Sigmoid colon (tissue), 7 donors: ENCODE measurements around the gene PCBP3. TPM values are rescaled to one million over a fixed set of nuclear protein-coding genes. Genes with fewer than 3 reads are reported as not detected.
"Not testable (repeated sequence)": the region's sequence is repeated elsewhere in the genome, so short reads cannot be mapped to it uniquely, and the experiment has no call there.

Experiments
- DNase-seq: peaks from one replicate; pipeline ENCODE4 v3.0.0-alpha.2; 2019
- H3K27ac ChIP-seq, 4 donors: fragments of 200-600 bp; sonication (generic); one replicate each; pipeline ENCODE4 v1.5.1; 2016 to 2019; ENCODE audit warnings: mild to moderate bottlenecking in 1 of 4
- H3K27me3 ChIP-seq, 3 donors: fragments of 200-600 bp; sonication (generic); one replicate each; pipeline ENCODE4 v1.5.1; 2019; ENCODE audit warnings: mild to moderate bottlenecking in 1 of 3
- H3K36me3 ChIP-seq, 4 donors: fragments of 200-600 bp; sonication (generic); one replicate each; pipeline ENCODE4 v1.5.1; 2016 to 2019
- H3K4me1 ChIP-seq, 4 donors: fragments of 200-600 bp; sonication (generic); one replicate each; pipeline ENCODE4 v1.5.1; 2017 to 2019
- H3K4me3 ChIP-seq, 4 donors: fragments of 200-600 bp; sonication (generic); one replicate each; pipeline ENCODE4 v1.5.1; 2017 to 2019; ENCODE audit warnings: mild to moderate bottlenecking in 2 of 4, moderate library complexity in 1 of 4
- H3K9me3 ChIP-seq, 4 donors: fragments of 200-600 bp in 3 of 4; sonication (generic) in 3 of 4; one replicate each; pipeline versions ENCODE4 v1.5.1 to v1.6.1; 2013 to 2019
- EP300 ChIP-seq, 4 donors: sonication (generic); formaldehyde crosslinking; IDR thresholded peaks; one replicate each; pipeline ENCODE4 v1.6.1; 2017; ENCODE audit warnings: antibody characterized with exemption in 4 of 4
- POLR2A ChIP-seq, 2 donors: fragments of 450-650 bp; IDR thresholded peaks; one replicate each; pipeline ENCODE4 v1.6.1; 2016; ENCODE audit warnings: antibody characterized with exemption in 2 of 2, mild to moderate bottlenecking in 2 of 2, moderate library complexity in 2 of 2
- POLR2AphosphoS5 ChIP-seq, 4 donors: sonication (generic); formaldehyde crosslinking; IDR thresholded peaks; one replicate each; pipeline ENCODE4 v1.6.1; 2017; ENCODE audit warnings: antibody characterized with exemption in 4 of 4
- WGBS, 2 donors: extraction: QIAGEN DNeasy Blood & Tissue Kit; methylation state at CpG; one replicate each; pipeline ENCODE4 v1.1.7; 2013; 5-methylcytosine and 5-hydroxymethylcytosine counted together
- intact Hi-C: fragments of 100-400 bp; cut with DNase I; formaldehyde crosslinking; loops from one replicate; pipeline ENCODE4 v1.15.1; 2023
- polyA plus RNA-seq, 3 donors: library from polyadenylated mRNA; stranded (reverse); fragments of 200-250 nt; gene quantifications; one replicate each; pipeline ENCODE4 v1.2.3, GENCODE V29; 2013
- total RNA-seq, 4 donors: library from RNA; depleted of rRNA; stranded (reverse); fragments of >200 nt; gene quantifications; one replicate each; pipeline ENCODE4 v1.1.0, GENCODE V29; 2016
- TF ChIP-seq, protein P1 (sequence below), 4 experiments: fragments of 450-650 bp in 3 of 4; fragments of 200-600 bp in 1 of 4; IDR thresholded peaks; one replicate each; pipeline ENCODE4 v1.5.1; 2016 to 2019; ENCODE audit warnings: antibody characterized with exemption in 4 of 4, mild to moderate bottlenecking in 3 of 4, moderate library complexity in 2 of 4
- donor health status: healthy with polysubstance abuse.
- donor health status: Bipolar disorder and iron deficiency.
- donor health status: healthy.

Gene PCBP3
- total and polyA plus RNA-seq, 7 donors = 1.2 to 21.3 (median 8.2) TPM

DNA sequence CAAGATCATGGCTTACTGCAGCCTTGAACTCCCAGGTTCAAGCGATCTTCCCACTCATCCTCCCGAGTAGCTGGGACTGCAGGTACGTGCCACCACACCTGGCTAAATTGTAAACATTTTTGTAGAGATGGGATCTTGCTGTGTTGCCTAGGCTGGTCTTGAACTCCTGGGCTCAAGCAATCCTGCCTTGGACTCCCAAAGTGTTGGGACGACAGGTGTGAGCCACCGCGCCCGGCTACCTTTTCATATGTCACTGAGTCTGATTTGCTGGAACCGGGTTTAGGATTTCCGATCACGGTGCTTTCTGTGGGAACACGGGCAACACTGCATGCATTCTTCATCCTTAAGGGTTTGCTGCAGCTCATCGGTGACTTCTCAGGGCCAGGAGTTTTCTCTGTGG is 32.2 kb upstream of the PCBP3 start:
- no peak overlapping the region for H3K4me3 ChIP-seq
- peaks cover 2 to 50% (median 36%) of the 10 kb centered on the region in 3 donors for H3K27me3 ChIP-seq
- TF ChIP-seq EP300 (IDR thresholded peaks at IDR 0.05) = no peak
- WGBS, 2 donors = 90 to 94% methylated on average over 12 of the region's 12 CpGs
- H3K4me1 ChIP-seq = peaks cover 0 to 11% (median 9%) of the 10 kb centered on the region in 4 donors
- intact Hi-C loops = no loop called here
- no peaks in the 10 kb centered on the region for H3K36me3 ChIP-seq
- no peaks in the 10 kb centered on the region for H3K9me3 ChIP-seq
- H3K27ac ChIP-seq = no peak overlapping the region
- no peak for DNase-seq

DNA sequence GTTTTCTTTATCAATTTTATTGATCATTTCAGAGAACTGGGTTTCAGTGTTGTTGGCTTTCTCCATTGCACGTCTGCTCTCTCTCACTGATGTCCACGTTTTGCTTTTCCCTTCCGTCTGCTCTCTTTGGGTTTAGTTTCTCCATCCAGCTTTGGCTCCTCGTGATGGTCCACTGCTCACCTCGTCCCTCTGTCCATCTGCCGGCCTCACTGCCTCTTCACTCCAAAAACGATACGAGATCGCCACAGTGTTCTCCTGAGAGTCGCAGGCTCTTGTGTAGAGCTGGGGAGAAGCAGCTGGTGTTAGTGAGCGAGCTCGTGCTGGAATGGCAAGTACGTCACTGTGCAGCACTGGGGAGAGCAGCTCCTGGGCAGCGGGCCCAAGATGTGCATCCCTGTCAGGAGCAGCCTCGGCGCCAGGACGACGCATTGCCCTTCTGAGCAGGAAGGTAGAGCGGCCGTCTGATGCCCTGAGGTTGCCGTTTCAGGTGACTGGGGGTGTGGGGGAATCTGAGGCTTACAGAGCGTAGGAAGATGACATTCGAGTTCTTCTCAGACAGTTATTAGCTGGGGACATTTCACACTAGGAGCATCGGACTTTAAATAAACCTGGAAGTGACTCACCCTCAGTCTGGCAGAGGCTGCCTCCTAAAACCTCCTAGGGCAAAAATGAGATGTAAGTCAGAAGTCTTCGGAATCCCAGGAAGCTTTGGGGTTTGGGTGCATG is 31.4 kb upstream of the PCBP3 start:
- intact Hi-C loops = no loop called here
- TF ChIP-seq EP300 (IDR thresholded peaks at IDR 0.05) = no peak
- TF ChIP-seq, protein P1, sequence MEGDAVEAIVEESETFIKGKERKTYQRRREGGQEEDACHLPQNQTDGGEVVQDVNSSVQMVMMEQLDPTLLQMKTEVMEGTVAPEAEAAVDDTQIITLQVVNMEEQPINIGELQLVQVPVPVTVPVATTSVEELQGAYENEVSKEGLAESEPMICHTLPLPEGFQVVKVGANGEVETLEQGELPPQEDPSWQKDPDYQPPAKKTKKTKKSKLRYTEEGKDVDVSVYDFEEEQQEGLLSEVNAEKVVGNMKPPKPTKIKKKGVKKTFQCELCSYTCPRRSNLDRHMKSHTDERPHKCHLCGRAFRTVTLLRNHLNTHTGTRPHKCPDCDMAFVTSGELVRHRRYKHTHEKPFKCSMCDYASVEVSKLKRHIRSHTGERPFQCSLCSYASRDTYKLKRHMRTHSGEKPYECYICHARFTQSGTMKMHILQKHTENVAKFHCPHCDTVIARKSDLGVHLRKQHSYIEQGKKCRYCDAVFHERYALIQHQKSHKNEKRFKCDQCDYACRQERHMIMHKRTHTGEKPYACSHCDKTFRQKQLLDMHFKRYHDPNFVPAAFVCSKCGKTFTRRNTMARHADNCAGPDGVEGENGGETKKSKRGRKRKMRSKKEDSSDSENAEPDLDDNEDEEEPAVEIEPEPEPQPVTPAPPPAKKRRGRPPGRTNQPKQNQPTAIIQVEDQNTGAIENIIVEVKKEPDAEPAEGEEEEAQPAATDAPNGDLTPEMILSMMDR (IDR thresholded peaks at IDR 0.05) = no peak
- no peak for TF ChIP-seq POLR2A (IDR thresholded peaks at IDR 0.05)
- peak in 3 of 4 donors; percentile 12 to 31 (median 28) for TF ChIP-seq POLR2AphosphoS5 (IDR thresholded peaks at IDR 0.05)
- no peak overlapping the region for H3K4me3 ChIP-seq
- H3K9me3 ChIP-seq = no peaks in the 10 kb centered on the region
- 72 to 75% methylated on average over 25 of the region's 25 CpGs for WGBS, 2 donors
- peak overlapping the region in 3 of 4 donors; percentile 42 to 48 (median 45) for H3K27ac ChIP-seq
- DNase-seq = peak; percentile 90
- peaks cover 2 to 58% (median 40%) of the 10 kb centered on the region in 3 donors for H3K27me3 ChIP-seq
- no peaks in the 10 kb centered on the region for H3K36me3 ChIP-seq
- H3K4me1 ChIP-seq = peaks cover 0 to 11% (median 9%) of the 10 kb centered on the region in 4 donors

DNA sequence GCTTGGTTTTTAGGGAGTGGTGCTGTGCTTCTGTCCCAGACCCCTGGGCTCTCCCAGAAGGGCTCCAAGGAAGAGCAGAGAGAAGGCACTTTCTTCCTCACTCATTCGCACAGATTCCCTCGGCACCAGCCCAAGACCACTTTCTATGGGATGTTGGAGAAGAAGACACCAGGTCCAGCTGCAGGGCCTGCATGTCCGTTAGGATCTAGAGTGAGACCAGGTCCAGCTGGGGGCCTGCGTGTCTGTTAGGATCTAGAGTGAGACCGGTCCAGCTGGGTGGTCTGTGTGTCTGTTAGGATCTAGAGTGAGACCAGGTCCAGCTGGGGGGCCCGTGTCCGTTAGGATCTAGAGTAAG is 30.9 kb upstream of the PCBP3 start:
- 85 to 95% methylated on average over 6 of the region's 7 CpGs for WGBS, 2 donors
- H3K27me3 ChIP-seq = peaks cover 2 to 63% (median 43%) of the 10 kb centered on the region in 3 donors
- H3K4me1 ChIP-seq = peaks cover 0 to 11% (median 9%) of the 10 kb centered on the region in 4 donors
- H3K27ac ChIP-seq = peak overlapping the region in 3 of 4 donors; percentile 42 to 48 (median 45)
- H3K4me3 ChIP-seq, intact Hi-C loops, DNase-seq, H3K36me3 ChIP-seq, H3K9me3 ChIP-seq: not testable (repeated sequence)

DNA sequence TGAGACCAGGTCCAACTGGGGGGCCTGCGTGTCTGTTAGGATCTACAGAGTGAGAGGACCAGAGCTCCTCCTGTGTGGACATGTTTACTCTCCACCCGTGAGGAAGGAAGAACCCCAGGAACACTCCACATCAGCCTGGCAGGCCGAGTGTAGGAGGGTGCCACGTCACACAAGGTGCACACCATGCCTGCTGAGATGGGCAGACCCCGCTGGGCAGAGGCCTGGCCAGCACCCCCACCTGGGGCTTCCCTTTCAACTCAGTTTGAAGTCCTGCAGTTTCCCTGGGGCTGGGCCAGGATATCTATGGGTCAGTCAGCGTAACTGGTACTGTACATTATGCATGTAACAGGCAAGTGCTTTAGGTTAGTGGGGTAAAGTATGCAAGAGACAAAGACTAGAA is 30.1 kb upstream of the PCBP3 start:
- no peak for DNase-seq
- no peak for TF ChIP-seq POLR2AphosphoS5 (IDR thresholded peaks at IDR 0.05)
- no peak for TF ChIP-seq POLR2A (IDR thresholded peaks at IDR 0.05)
- TF ChIP-seq, protein P1 (IDR thresholded peaks at IDR 0.05) = no peak
- no peak for TF ChIP-seq EP300 (IDR thresholded peaks at IDR 0.05)
- Histone ChIP-seq H3K27me3 (peaks cover 2 to 63% (median 41%) of the 10 kb centered on the region in 3 donors), H3K27ac (no peak overlapping the region), H3K4me1 (peaks cover 0 to 11% (median 9%) of the 10 kb centered on the region in 4 donors), H3K36me3 (no peaks in the 10 kb centered on the region), H3K4me3 (no peak overlapping the region), H3K9me3 (no peaks in the 10 kb centered on the region)
- intact Hi-C loops = no loop called here
- 75 to 86% methylated on average over 6 of the region's 6 CpGs for WGBS, 2 donors

DNA sequence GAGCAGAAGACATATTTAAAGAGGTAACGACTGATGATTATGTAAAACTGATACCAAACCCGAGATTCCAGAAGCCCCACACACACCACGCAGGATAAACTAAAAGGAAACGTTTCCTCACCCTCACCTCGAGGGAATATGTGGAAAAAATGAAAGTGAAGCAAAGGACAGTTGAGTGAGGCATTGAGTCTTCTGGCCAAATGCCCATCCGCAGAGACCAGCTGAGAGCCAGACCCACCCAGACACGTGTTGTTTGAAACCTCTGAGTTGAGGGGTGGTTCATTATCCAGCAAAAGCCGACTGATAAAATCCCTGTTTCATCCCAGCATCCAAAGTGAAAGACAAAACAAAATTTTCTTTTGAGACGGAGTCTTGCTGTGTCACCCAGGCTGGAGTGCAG is 29.6 kb upstream of the PCBP3 start:
- H3K27me3 ChIP-seq = peaks cover 2 to 63% (median 36%) of the 10 kb centered on the region in 3 donors
- DNase-seq = no peak
- H3K36me3 ChIP-seq = no peaks in the 10 kb centered on the region
- H3K9me3 ChIP-seq = no peaks in the 10 kb centered on the region
- H3K4me1 ChIP-seq = peaks cover 0 to 11% (median 9%) of the 10 kb centered on the region in 4 donors
- no peak overlapping the region for H3K4me3 ChIP-seq
- intact Hi-C loops = no loop called here
- 64 to 73% methylated on average over 9 of the region's 9 CpGs for WGBS, 2 donors
- H3K27ac ChIP-seq = no peak overlapping the region
- TF ChIP-seq POLR2AphosphoS5 (IDR thresholded peaks at IDR 0.05) = no peak
- no peak for TF ChIP-seq POLR2A (IDR thresholded peaks at IDR 0.05)
- TF ChIP-seq, protein P1 (IDR thresholded peaks at IDR 0.05) = no peak
- TF ChIP-seq EP300 (IDR thresholded peaks at IDR 0.05) = no peak
